DND-41 (cell line): Measurements from ENCODE around the gene PPP2R2D.

ENCODE experiments used
- ATAC-seq: fragments of 200-7000 bp; cut with Tn5 transposase; 3 replicates; pipeline ENCODE4 v1.9.1; 2021; ENCODE audit warnings: low read depth; ENCODE audit not compliant: insufficient read depth
- DNase-seq: peaks from one replicate; pipeline ENCODE4 v3.0.0-alpha.2; 2020
- H2AFZ ChIP-seq: 2 replicates; pipeline ENCODE4 v1.6.0; 2012; ENCODE audit warnings: low read depth, low read length
- H3K27ac ChIP-seq: 2 replicates; pipeline ENCODE4 v1.5.1; 2012; ENCODE audit warnings: low read length, inconsistent platforms
- H3K27me3 ChIP-seq: fragments of 200-600 bp; sonication (generic); 2 replicates; pipeline ENCODE4 v1.6.0; 2012; ENCODE audit warnings: low read length, mild to moderate bottlenecking, inconsistent platforms; ENCODE audit not compliant: insufficient read depth, poor library complexity
- H3K36me3 ChIP-seq: 2 replicates; pipeline ENCODE4 v1.5.1; 2012; ENCODE audit warnings: low read length, inconsistent platforms; ENCODE audit not compliant: insufficient read depth
- H3K4me1 ChIP-seq: 2 replicates; pipeline ENCODE4 v1.5.1; 2012; ENCODE audit warnings: mild to moderate bottlenecking, low read length; ENCODE audit not compliant: insufficient read depth
- H3K4me2 ChIP-seq: 2 replicates; pipeline ENCODE4 v1.6.0; 2012; ENCODE audit warnings: mild to moderate bottlenecking, moderate library complexity, low read length, inconsistent platforms; ENCODE audit not compliant: insufficient read depth
- H3K4me3 ChIP-seq, 2 experiments: fragments of 200-600 bp in 1 of 2; shearing (Covaris generic) in 1 of 2; 2 replicates each; pipeline ENCODE4 v1.5.1; 2012 to 2016; ENCODE audit warnings: inconsistent platforms in 2 of 2, low read length in 2 of 2, mild to moderate bottlenecking in 2 of 2, low read depth in 1 of 2, moderate library complexity in 1 of 2
- H3K79me2 ChIP-seq: 2 replicates; pipeline ENCODE4 v1.6.0; 2012; ENCODE audit warnings: low read length, inconsistent platforms; ENCODE audit not compliant: insufficient read depth
- H3K9ac ChIP-seq: 2 replicates; pipeline ENCODE4 v1.6.0; 2012; ENCODE audit warnings: low read depth, mild to moderate bottlenecking, inconsistent platforms, low read length, moderate library complexity
- H3K9me3 ChIP-seq: 2 replicates; pipeline ENCODE4 v1.5.1; 2012; ENCODE audit warnings: low read length, moderate library complexity, mild to moderate bottlenecking, inconsistent platforms; ENCODE audit not compliant: insufficient read depth, severe bottlenecking
- H4K20me1 ChIP-seq: 2 replicates; pipeline ENCODE4 v1.6.0; 2012; ENCODE audit warnings: low read length; ENCODE audit not compliant: insufficient read depth
- EZH2 ChIP-seq: IDR thresholded peaks from 3 replicates; pipeline ENCODE4 v1.6.1; 2012; ENCODE audit warnings: borderline replicate concordance, low read depth, mild to moderate bottlenecking, moderate library complexity, low read length, inconsistent platforms; ENCODE audit not compliant: severe bottlenecking
- TF ChIP-seq, protein P1 (sequence below): IDR thresholded peaks from 2 replicates; pipeline ENCODE4 v1.5.1; 2012; ENCODE audit warnings: borderline replicate concordance, low read length, moderate library complexity, mild to moderate bottlenecking; ENCODE audit not compliant: poor library complexity, severe bottlenecking; ENCODE audit errors: extremely low read depth

Gene PPP2R2D

DNA sequence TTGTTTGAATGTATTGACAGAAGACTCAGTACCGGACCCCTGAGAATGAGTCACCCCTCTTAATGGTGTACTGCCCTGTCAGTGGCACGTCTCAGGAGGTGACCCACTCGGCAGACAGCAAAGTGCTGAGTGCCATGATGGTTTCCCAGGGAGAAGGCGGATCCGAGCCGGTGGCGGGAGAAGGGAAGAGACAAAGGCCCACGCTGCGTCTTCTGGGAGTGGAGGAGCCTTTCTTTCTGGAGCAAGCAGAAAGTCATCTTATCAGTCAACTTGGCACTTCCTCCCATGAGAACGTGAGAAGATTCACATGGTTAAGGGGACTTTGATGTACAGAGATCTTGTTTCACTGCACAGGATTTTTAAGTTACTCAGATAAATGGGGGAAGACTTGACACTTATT lies 14.6 kb upstream of the PPP2R2D start:
- Histone ChIP-seq H3K4me3 (no peak overlapping the region), H3K36me3 (no peaks in the 10 kb centered on the region), H3K4me1 (no peaks in the 10 kb centered on the region), H3K9ac (no peak overlapping the region), H3K9me3 (peaks cover 9% of the 10 kb centered on the region), H3K79me2 (no peaks in the 10 kb centered on the region), H3K27me3 (no peaks in the 10 kb centered on the region), H3K4me2 (no peak overlapping the region), H4K20me1 (no peaks in the 10 kb centered on the region; the same call in 1 of the 2 replicates), H2AFZ (no peak overlapping the region), H3K27ac (no peak overlapping the region)
- TF ChIP-seq, protein P1, sequence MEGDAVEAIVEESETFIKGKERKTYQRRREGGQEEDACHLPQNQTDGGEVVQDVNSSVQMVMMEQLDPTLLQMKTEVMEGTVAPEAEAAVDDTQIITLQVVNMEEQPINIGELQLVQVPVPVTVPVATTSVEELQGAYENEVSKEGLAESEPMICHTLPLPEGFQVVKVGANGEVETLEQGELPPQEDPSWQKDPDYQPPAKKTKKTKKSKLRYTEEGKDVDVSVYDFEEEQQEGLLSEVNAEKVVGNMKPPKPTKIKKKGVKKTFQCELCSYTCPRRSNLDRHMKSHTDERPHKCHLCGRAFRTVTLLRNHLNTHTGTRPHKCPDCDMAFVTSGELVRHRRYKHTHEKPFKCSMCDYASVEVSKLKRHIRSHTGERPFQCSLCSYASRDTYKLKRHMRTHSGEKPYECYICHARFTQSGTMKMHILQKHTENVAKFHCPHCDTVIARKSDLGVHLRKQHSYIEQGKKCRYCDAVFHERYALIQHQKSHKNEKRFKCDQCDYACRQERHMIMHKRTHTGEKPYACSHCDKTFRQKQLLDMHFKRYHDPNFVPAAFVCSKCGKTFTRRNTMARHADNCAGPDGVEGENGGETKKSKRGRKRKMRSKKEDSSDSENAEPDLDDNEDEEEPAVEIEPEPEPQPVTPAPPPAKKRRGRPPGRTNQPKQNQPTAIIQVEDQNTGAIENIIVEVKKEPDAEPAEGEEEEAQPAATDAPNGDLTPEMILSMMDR: no peak
- TF ChIP-seq EZH2: no peak
- DNase-seq: no peak
- no peak for ATAC-seq

DNA sequence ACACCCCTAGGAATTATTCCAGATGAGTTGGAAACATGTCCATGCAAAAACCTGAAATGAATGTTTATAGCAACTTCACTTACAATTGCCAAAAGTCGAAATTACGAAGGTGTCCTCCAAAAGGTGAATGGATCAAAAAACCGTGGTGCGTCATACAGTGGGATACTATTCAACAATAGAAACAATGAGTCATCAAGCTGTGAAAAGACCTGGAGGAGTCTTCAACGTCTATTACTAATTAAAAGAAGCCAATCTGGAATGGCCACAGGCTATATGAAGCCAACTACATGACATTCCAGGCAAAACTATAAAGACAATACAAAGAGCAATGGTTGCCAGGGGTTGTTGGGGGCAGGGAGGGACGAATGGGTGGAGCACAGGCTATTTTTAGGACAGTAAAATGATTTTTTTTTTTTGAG lies 12.6 kb upstream of the PPP2R2D start:
- no peak for ATAC-seq
- no peak overlapping the region for H3K4me2 ChIP-seq

DNA sequence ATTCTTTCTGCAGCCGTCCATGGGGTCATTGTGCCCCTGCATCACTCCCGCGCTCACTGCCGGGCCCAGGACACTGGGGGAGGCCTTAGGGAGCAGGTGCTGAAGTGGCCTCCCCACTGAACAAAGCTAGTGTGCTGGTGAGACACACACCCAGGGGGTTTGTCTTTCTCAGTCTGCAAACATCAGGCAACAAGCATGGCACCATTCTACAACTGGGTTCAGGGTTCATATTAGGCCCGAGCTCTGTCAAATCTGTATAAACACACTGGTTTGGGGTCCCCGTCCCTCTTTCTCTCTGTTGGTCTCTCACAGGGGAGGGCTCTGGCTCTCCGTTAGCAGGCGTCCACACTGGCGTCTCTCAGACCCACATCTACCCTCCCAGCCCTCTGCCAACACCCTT lies 11.1 kb upstream of the PPP2R2D start:
- Histone ChIP-seq H3K4me1 (no peaks in the 10 kb centered on the region), H3K36me3 (no peaks in the 10 kb centered on the region), H3K4me2 (no peak overlapping the region), H3K9me3 (no peaks in the 10 kb centered on the region), H2AFZ (no peak overlapping the region), H3K27me3 (no peaks in the 10 kb centered on the region), H3K27ac (no peak overlapping the region), H3K4me3 (no peak overlapping the region), H3K9ac (no peak overlapping the region), H4K20me1 (no peaks in the 10 kb centered on the region; the same call in 1 of the 2 replicates), H3K79me2 (no peaks in the 10 kb centered on the region)
- no peak for ATAC-seq
- DNase-seq: no peak
- no peak for TF ChIP-seq EZH2
- TF ChIP-seq, protein P1: no peak

More for the DNA sequence above, 12.6 kb upstream of the PPP2R2D start:
- H3K36me3 ChIP-seq: no peaks in the 10 kb centered on the region
- no peak overlapping the region for H3K4me3 ChIP-seq
- H3K27me3 ChIP-seq: no peaks in the 10 kb centered on the region
- no peaks in the 10 kb centered on the region for H3K4me1 ChIP-seq
- H3K9ac ChIP-seq: no peak overlapping the region
- no peak overlapping the region for H2AFZ ChIP-seq
- H3K9me3 ChIP-seq: no peaks in the 10 kb centered on the region
- H4K20me1 ChIP-seq: no peaks in the 10 kb centered on the region; the same call in 1 of the 2 replicates
- TF ChIP-seq EZH2: no peak
- TF ChIP-seq, protein P1: no peak
- H3K27ac ChIP-seq: no peak overlapping the region
- H3K79me2 ChIP-seq: no peaks in the 10 kb centered on the region
- no peak for DNase-seq
